Mesothelial cell of epicardium (in vitro differentiated cells): ENCODE measurements around the gene FOXE3. TPM values are rescaled to one million over a fixed set of nuclear protein-coding genes. Genes with fewer than 3 reads are reported as not detected.

ENCODE experiments used
- DNase-seq, 2 experiments: peaks; one replicate each; pipeline ENCODE4 v3.0.0; 2021; ENCODE audit warnings: low spot score in 2 of 2; ENCODE audit not compliant: unreplicated experiment in 2 of 2
- H3K27ac Mint-ChIP-seq: 2 replicates; pipeline ENCODE4 v1.8.0; 2021; ENCODE audit warnings: mixed read lengths
- H3K27me3 Mint-ChIP-seq: 2 replicates; pipeline ENCODE4 v1.8.0; 2021; ENCODE audit warnings: low read depth, mixed read lengths
- H3K36me3 Mint-ChIP-seq: 2 replicates; pipeline ENCODE4 v1.8.0; 2021; ENCODE audit warnings: mixed read lengths
- H3K4me1 Mint-ChIP-seq: 2 replicates; pipeline ENCODE4 v1.8.0; 2021; ENCODE audit warnings: mixed read lengths
- H3K4me3 Mint-ChIP-seq: 2 replicates; pipeline ENCODE4 v1.8.0; 2021; ENCODE audit warnings: mild to moderate bottlenecking, moderate library complexity, mixed read lengths
- H3K9me3 Mint-ChIP-seq: 2 replicates; pipeline ENCODE4 v1.8.0; 2021; ENCODE audit warnings: mixed read lengths
- CTCF ChIP-seq: fragments of 200-600 bp; sonication (generic); IDR thresholded peaks from one replicate; pipeline ENCODE4 v1.5.0; 2021; ENCODE audit warnings: antibody characterized with exemption; ENCODE audit not compliant: unreplicated experiment
- total RNA-seq: library from RNA; stranded (reverse); gene quantifications from 3 replicates; pipeline ENCODE4 v1.2.1, GENCODE V29; 2021

FOXE3 gene
- total RNA-seq, 1 donor from 2014 or later = not detected

DNA sequence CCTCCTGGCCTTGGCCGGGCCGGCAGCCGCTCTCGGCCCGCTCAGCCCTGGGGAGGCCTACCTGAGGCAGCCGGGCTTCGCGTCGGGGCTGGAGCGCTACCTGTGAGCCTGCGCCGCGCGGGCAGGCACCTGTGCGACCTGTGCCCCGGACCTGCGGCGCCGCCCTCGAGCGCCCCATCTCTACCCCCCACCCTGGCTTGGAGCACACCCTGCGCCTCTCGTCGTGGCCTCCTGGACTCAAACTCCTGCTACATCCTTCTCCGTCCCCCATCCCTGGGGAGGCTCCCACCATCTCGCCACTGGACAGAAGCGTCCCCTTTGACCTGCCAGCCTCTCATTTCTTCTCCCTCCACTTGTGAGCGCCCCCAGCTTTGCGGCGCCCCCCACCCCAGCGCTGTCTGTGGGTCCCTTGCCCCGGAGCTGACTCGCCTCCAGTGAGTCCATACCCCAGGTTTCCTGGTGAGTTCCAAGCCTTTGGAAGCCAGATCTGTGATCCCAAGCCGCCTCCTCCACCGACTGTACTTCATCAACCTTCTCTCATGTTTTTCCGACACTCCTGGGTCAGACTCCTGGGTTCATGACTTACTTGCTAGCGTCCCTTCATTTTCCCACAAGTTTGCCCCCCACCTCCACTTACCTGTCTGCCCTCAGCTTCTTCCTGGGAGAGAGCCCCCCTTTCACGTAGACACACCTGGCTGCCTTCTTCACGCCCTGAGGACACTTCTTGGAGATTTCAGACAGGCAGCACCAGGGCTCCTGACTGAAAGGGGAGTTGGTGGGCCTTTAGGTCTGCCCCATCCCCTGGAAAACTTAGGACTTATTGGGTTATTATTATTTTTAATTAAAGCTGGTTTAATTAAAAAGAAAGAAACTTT, 1.3 kb downstream of the FOXE3 start:
- Mint-ChIP-seq H3K4me1 (peaks cover 6% of the 10 kb centered on the region), H3K27ac (no peak overlapping the region), H3K27me3 (peaks cover 84% of the 10 kb centered on the region), H3K36me3 (no peaks in the 10 kb centered on the region), H3K9me3 (no peaks in the 10 kb centered on the region), H3K4me3 (peak overlapping the region; percentile 36)
- DNase-seq = no peak
- no peak for TF ChIP-seq CTCF

DNA sequence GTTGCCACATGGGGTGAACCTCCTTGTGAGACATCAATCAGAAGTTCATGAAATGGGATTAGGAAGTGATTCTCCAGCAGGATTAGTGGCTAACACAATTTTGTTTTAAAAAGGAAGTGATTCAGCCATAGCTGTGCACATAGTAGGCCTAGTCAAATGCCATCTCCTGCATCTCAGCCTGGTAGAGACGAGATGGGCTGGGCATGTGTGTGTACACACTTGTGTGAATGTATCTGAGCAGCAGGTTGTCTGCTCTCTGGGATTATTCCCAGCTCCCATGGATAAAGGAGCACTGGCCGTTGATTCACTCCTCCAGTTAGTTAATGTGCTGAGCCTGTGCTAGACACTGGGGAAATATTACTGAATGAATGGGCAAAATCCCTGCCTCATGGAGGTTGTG, 2.0 kb downstream of the FOXE3 start:
- Mint-ChIP-seq H3K36me3 (no peaks in the 10 kb centered on the region), H3K27ac (no peak overlapping the region), H3K4me1 (peaks cover 6% of the 10 kb centered on the region), H3K4me3 (peak overlapping the region; percentile 19), H3K9me3 (no peaks in the 10 kb centered on the region), H3K27me3 (peaks cover 87% of the 10 kb centered on the region)
- DNase-seq = no peak
- no peak for TF ChIP-seq CTCF

GRCh38 chr1:47418681-47419325, 2.7 kb downstream of the FOXE3 start:
- Mint-ChIP-seq H3K36me3 (no peaks in the 10 kb centered on the region), H3K4me1 (peaks cover 6% of the 10 kb centered on the region), H3K27ac (no peak overlapping the region), H3K9me3 (no peaks in the 10 kb centered on the region), H3K27me3 (peaks cover 87% of the 10 kb centered on the region), H3K4me3 (no peak overlapping the region)
- no peak for DNase-seq
- no peak for TF ChIP-seq CTCF

DNA sequence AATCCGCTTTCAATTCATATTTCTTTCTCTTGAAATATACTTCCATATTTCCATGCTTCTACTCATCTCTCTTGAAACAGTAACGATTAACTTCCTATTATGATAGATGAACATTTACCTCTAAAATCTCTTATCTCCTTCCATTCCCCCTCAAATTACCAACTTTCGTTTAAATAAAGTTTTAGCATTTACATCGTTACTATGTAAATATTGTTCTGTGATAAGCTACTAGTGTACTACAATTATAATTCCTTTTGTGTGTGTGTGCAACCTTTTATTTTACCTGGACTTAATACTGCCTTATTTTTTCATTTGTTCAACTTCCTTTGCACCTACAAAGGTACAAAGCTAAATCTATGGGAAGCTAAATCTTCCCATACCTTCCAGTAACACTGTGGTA, 4.5 kb downstream of the FOXE3 start:
- DNase-seq = no peak
- Mint-ChIP-seq H3K4me3 (no peak overlapping the region), H3K27me3 (peaks cover 87% of the 10 kb centered on the region), H3K4me1 (peaks cover 10% of the 10 kb centered on the region), H3K36me3 (no peaks in the 10 kb centered on the region), H3K9me3 (no peaks in the 10 kb centered on the region), H3K27ac (no peak overlapping the region)
- TF ChIP-seq CTCF = no peak

DNA sequence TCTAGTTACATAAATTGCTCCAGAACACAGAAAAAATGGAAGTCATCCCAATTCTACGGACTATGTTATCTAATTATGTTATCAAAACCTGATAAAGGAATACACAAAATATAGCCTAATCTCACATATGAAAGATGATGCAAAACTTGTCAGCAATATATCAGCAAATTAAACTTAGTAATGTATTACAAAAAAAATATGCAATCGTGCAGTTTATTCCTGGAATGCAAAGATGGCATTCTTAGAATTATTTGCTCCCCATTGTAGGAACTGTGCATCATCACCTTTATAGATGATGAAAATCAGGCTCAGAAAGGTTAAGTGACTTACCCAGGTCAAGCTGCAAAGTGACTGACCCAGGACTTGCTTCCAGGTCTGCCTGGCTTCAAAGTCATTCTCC, 7.8 kb downstream of the FOXE3 start:
- Mint-ChIP-seq H3K9me3 (no peaks in the 10 kb centered on the region), H3K36me3 (no peaks in the 10 kb centered on the region)

More for the DNA sequence above, 7.8 kb downstream of the FOXE3 start:
- peaks cover 3% of the 10 kb centered on the region for H3K4me1 Mint-ChIP-seq
- no peak overlapping the region for H3K27ac Mint-ChIP-seq
- no peak overlapping the region for H3K4me3 Mint-ChIP-seq
- H3K27me3 Mint-ChIP-seq = peaks cover 94% of the 10 kb centered on the region
- no peak for TF ChIP-seq CTCF
- DNase-seq = no peak
